NCI-H82 treated with DMSO at 0.1 percent for 48 hours (cell line): Measurements from ENCODE around the gene CNTN4.

Experiments used
- DNase-seq: peaks from one replicate; lab custom pipeline; 2025; ENCODE audit not compliant: unreplicated experiment; lab: John Stamatoyannopoulos, UW

The CNTN4 gene

GRCh38 chr3:2579206-2579605 is 480.5 kb downstream of the CNTN4 start:
- DNase-seq = peak; percentile 64

- no peak for DNase-seq
Measured at GRCh38 chr3:2583046-2583445, 484.4 kb downstream of the CNTN4 start.

DNA sequence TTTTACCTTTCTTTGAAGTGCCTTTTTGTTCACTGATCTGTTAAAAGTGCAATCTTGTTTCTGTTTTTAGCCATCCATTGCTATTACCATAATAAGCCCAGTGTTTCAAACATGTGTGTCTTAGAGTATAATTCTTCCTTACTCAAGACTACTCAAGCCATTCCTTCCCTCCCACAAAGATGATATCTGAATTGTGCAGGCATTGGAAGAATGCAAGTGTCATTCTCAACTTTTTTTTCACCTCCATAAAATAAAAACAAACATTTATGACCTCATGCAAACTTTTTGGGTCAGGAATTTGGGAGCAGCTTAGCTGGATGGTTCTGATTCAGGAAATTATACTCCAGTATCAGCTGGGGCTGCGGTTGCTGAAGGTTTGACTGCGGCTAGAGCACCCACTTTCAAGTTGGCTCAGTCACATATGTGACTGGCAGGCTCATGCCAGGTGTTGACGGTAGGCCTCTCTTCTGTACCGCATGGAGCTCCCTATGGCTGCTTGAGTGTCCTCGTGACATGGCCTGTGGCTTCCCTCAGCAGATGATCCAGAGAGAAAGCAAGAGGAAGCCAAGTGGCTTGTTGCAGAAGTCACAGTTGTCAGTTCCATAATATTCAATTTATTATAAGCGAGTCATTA is 490.8 kb downstream of the CNTN4 start:
- DNase-seq = no peak

DNA sequence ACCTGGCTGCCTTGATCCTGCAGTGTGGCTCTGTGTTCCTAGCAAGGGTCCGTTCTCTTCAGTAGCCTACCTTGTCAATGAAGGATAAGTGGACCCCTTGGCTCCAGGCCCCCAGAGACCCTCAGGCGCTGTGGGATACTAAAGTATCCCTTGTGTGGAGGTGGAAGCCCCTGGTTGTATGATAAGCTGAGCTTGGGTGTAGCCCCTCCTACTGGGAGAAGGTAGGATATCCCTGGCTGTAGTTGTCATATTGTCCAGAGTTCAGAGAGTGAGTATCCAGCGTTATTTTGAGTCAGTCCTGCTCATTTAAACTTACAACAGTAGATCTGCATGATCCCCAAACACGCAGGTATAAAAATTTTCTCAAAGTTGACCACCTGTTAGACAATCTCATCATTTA is 496.8 kb downstream of the CNTN4 start:
- no peak for DNase-seq

DNA sequence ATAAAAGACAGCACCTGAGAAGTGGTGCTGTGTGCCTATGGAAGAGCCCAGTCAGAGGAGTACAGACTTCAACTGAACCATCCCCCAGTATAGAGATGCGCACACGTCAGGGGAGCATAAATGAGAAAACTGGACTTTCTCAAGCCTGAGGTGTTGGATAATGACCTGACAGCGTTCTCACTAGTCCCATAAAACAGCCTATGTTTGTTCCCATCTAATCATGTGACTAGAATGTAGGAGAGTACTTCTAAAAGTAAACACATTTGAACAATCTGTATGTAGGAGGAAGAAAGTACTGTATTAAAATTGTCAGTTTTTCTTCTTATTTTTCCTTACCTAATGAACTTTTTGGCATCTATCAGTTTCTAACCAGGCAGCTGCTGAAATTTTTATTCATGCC is 498.9 kb downstream of the CNTN4 start:
- no peak for DNase-seq

- no peak for DNase-seq
Measured at GRCh38 chr3:2599471-2599870, 500.8 kb downstream of the CNTN4 start.

DNA sequence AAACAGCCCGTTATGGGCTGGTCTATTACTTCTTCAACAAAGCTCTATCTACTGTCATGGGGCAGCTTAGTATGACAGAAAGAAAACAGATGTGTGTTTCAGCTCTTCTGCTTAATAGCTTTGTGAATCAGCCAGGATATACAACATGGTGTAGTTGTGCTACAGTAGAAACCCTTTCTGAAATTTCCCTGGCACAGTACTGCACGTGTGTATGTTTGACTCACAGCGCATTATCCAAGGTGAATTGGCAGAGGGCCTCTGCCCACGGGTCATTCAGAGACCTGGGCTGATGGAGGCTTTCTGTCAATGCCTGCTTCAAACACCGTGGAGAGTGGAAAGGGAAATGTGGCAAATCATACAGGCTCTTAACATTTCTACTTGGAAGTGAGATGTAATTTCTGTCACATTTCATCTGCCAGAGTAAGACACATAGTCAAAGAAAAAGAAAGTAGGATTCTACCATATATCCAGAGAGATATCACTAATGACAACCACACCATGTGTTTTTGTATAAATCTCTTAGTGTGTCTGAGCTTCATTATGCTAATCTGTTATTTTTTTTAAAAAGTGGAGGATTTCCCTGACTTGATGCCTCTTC is 505.1 kb downstream of the CNTN4 start:
- DNase-seq = no peak

DNA sequence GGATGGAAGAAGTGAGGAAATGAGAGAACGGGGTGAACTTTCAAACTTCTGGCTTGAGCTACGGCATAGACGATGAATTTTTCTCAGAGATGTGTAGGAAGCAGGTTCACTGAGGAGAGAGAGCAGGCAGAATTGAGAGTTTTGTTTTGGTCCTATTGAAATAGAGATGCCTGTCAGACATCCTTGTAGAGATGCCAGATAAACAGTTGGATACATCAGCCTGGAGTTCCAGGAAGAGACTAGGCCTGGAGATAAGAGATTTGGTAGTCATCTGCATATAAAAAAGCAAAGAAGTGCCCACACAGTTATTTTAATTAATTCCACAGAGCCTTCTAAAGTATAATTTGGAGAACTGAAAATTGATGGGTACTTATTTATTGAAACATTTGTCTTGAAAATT is 515.9 kb downstream of the CNTN4 start:
- no peak for DNase-seq

GRCh38 chr3:2615080-2615479 is 516.4 kb downstream of the CNTN4 start:
- DNase-seq = no peak

DNA sequence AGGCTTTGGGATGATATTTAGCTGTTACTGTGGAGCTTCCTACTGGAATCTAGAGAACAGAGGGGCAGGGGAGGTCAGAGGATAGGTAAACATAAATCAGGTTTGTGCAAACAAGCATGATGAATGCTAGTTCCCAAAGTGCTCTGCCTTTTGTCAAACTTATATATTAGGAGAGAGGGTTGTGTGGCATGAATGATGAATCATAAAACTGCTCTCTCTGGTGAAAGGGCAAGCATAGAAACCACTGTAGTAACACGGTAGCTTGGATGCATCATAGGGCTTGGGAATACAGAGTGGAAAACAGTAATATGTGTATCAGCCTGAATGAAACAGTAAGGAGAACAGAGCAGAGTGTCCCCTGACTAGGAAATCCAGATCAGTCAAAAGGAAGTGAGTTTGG is 524.8 kb downstream of the CNTN4 start:
- no peak for DNase-seq

DNA sequence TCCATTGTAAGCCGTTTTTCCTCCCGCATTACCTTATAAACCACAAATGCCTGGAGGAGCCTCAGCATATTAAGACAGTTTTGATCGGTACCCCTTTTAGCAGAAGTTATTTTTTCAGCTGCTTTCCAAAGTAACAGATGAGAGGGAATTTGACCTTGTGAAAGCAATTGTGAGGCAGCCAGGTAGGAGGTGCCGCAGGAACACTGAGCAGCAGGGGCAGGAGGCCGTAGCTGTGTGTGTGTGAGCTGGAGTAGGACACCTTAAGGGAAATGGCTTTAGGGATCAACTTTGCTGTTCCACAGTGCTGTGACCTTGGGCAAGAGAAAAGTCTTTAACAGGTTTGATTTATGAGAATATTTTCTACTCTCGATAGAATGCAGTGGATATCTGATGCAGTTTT is 529.5 kb downstream of the CNTN4 start:
- DNase-seq = no peak

DNA sequence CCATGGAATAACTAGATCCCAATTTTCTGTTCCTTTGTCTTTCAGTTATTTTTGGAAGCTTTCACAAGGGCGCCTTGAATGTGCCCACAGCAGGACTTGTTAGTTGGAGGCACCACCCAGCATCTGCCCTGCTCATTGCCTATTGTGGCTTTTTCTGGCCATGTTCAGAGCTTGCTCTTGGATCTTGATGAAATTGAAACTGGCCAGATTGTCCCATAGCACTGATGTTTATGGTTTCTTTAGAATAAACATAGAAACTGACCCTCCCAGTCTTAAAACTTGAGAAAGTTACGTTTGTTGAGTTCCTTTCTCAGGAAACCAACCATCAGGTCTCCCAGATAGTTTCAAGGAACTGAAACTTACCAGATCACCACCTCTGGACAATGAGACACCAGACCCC is 536.8 kb downstream of the CNTN4 start:
- no peak for DNase-seq

DNA sequence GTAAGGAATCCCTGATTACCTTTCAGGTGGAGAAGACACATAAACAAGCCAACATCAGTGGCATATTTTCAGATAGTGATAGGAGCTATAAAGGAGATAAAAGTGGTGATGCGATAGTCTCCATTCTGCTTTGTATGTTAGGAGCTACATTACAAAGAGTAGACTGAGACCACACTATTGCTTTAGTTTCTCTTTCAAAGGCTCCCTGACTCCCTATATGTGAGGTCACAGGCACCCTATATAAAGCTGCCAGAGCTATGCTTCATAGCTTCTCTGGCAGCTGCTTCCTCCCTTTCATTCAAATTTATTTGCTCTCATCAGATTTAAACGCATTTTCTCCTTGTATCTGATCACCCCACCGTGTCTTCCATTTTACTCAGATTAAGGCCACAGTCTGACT is 544.9 kb downstream of the CNTN4 start:
- DNase-seq = no peak

GRCh38 chr3:2645001-2645400 is 546.3 kb downstream of the CNTN4 start:
- no peak for DNase-seq

GRCh38 chr3:2650746-2651145 is 552.1 kb downstream of the CNTN4 start:
- DNase-seq = no peak

DNA sequence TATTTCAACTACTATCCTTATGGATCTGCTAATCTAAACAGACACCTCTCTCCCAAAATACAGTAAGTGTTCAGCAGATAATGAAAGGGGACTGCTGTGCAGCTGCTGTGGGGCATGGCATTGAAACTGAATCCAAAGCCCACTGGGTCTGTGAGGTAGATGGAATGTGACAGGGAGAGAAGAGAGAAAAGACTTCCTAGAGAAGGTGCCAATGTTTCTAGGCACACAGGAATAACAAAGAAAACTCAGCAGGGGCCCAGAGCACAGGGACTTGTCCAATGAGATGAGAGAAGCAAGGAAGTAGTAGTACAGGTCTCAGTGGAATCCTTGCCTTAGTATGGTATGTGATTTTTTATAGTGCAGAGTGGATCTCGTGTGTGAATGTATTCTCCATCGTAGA is 553.7 kb downstream of the CNTN4 start:
- no peak for DNase-seq

DNA sequence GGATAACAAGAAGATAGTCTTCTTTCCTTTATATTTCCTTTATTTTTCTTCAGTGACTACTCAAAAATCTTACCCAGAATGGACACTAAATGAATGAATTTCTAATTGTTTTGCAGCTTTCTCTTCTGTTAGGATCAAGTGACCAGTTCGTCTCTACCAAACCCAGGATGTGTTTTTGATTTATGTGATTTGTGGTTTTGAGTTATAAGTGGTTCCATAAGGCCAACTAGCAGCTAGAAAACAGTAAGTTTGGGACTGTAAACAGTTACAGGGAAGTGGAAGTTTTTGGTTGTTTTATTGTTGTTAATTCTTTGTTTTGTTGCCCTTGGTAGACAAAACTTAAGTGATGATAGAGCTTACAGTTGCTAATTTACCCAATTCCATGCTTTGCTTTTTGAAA is 555.0 kb downstream of the CNTN4 start:
- no peak for DNase-seq

DNA sequence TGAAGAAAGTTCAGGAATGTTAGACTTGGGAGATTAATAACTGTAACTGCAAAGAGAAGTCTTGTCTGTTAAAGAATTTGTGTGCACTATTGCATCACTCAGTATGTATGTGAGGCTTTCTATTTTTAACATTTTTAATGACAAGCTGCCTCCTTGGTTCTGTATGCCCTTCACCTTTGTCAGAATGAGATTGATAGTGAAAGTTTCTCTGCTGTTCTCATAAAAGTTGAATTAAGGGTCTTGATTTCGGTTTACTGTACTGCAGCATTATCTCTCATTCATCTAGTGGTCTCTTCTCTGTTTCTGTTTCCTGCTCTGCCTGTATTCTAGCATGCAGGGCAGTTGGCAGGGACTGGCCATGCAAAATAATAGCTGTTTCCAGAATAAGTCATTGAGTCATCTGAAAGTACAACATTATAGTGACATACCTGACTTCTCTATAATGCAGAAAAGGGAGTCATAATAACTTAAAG is 556.6 kb downstream of the CNTN4 start:
- DNase-seq = no peak

DNA sequence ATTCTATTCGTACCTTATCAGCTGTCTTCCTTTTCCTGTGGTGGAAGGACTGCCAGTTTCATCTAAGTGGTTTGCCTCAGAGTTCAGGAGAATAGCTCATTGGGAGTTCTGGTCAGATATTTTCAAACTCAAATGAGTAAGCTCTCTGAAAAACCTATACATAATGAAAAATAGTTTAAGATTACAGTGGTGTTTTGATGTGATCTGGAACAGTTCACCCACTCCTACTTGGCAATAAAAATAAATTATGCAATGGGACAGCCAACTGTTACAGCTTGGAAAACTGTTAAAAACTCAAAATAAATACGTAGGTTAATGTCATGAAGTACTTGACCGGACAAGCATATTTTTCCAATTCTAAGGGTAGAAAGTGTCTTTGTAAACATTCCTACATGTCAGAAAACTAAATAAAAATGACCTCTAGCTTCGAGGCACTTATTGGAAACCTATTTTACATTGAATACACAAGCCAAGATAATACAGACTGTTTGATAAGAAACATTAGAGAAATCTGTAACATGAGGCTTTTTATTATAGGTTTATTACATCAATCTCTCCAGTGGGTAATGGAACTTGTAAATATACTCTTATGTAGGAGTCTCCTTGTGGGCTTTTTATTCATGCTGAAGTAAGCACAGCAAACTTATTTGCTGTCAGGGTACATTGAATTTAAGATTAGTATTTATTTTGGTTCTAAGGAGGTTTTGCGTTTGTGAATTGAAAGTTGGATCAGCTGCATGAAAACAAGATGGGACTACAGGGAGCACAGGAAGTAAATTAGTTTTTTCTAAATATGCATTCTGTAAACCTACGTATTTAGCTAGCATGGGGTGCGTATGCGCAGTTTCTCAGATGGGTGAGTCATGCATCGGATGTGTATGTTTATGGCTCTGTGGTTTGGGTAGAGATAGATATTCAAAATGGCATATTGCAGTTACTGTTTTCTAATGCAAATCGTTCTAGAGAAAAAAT is 558.4 kb downstream of the CNTN4 start:
- no peak for DNase-seq

DNA sequence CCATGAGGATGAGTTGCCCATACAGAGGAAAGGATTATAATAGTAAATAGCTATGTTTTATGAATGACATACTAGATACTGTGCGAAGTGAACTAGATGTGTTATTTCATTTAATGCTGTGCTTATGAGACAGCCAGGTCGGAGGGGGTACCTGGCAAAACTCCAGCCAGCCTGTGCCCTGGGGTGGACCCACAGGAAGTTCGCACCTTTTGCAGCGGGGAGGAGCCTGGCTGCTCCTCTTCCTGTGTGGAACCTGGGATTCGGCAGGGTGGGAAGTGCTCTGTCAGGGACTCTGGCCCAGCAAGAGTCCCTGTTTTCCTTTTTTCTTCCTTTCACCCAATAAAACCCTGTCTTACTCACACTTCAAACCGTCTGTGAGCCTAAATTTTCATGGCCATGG is 559.3 kb downstream of the CNTN4 start:
- no peak for DNase-seq

DNA sequence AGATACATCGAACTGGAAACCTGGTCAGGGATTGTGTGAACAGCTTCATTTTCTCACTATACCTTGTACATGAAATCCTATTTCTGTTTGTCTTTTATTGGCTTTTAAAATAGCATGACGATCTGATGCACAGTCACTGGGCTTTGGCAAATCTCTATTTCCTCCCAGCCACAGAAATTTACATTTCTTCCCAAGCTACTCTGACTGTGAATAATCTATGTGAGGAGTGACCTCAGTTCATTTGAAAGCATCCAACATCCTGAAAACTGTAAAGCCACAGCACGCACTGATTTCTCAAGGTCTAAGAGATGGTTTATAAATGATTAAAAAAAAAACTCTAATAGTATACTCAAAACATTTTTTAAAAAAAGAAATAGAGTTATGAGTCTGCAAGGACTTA is 561.2 kb downstream of the CNTN4 start:
- no peak for DNase-seq

- DNase-seq = no peak
Measured at GRCh38 chr3:2661078-2661477, 562.4 kb downstream of the CNTN4 start.
